ENCODE results near the gene MBTD1. TPM values are rescaled to one million over a fixed set of nuclear protein-coding genes. Genes with fewer than 3 reads are reported as not detected.

MBTD1 gene
- total and polyA plus RNA-seq, 10 of the 15 experiments (the other 5 are each of a cell fraction or from before 2014, with no cell fraction given), result 1.3 to 16.7 (median 9.5) TPM

DNA sequence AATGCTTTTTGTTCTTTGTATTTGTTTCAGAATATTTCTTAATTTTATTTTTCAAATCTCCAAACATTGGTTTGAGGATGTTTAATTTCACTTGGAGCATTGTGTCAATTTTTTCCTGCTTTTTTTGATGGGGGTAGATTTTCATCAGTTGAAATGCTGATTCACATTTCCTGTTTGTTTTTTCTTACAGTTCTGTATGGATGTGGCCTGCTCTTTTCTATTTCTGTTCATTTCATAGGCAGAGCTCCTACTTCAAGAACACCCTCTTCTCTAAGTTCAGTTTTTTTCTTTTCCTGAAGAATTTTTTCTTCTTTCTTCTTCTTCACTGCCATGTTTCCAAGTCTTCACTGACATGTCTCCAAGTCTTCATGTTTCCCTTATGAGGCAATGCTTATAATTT lies 8.8 kb downstream of the MBTD1 start (continued):
- no peak for TF ChIP-seq EGR1 (IDR thresholded peaks at IDR 0.05; ENCODE audit: borderline replicate concordance in 1 of 2, low read depth in 2 of 2, low read length in 2 of 2)
- TF ChIP-seq SREBF2 (IDR thresholded peaks at IDR 0.05; ENCODE audit: low read length), result no peak
- TF ChIP-seq, protein P1, sequence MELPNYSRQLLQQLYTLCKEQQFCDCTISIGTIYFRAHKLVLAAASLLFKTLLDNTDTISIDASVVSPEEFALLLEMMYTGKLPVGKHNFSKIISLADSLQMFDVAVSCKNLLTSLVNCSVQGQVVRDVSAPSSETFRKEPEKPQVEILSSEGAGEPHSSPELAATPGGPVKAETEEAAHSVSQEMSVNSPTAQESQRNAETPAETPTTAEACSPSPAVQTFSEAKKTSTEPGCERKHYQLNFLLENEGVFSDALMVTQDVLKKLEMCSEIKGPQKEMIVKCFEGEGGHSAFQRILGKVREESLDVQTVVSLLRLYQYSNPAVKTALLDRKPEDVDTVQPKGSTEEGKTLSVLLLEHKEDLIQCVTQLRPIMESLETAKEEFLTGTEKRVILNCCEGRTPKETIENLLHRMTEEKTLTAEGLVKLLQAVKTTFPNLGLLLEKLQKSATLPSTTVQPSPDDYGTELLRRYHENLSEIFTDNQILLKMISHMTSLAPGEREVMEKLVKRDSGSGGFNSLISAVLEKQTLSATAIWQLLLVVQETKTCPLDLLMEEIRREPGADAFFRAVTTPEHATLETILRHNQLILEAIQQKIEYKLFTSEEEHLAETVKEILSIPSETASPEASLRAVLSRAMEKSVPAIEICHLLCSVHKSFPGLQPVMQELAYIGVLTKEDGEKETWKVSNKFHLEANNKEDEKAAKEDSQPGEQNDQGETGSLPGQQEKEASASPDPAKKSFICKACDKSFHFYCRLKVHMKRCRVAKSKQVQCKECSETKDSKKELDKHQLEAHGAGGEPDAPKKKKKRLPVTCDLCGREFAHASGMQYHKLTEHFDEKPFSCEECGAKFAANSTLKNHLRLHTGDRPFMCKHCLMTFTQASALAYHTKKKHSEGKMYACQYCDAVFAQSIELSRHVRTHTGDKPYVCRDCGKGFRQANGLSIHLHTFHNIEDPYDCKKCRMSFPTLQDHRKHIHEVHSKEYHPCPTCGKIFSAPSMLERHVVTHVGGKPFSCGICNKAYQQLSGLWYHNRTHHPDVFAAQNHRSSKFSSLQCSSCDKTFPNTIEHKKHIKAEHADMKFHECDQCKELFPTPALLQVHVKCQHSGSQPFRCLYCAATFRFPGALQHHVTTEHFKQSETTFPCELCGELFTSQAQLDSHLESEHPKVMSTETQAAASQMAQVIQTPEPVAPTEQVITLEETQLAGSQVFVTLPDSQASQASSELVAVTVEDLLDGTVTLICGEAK (IDR thresholded peaks at IDR 0.05; ENCODE audit: borderline replicate concordance), result no peak
- TF ChIP-seq KDM1A (IDR thresholded peaks at IDR 0.05; ENCODE audit: borderline replicate concordance), result no peak
- TF ChIP-seq ZNF622 (IDR thresholded peaks at IDR 0.05), result no peak
- TF ChIP-seq CBX5 (IDR thresholded peaks at IDR 0.05; ENCODE audit: low read depth), result no peak
- TF ChIP-seq MXI1 (IDR thresholded peaks at IDR 0.05; ENCODE audit: low read depth, low read length), result no peak
- TF ChIP-seq ETV6 (conservative IDR thresholded peaks at IDR 0.05 in 1 of 2, IDR thresholded peaks at IDR 0.05 in 1 of 2; ENCODE audit: borderline replicate concordance in 1 of 2, low read depth in 1 of 2), result no peak
- TF ChIP-seq FOS (IDR thresholded peaks at IDR 0.05; ENCODE audit: borderline replicate concordance, extremely low read depth, insufficient read length), result no peak

Data from GM12878 (cell line).